ENCODE data around the gene YTHDF2.

The YTHDF2 gene

DNA sequence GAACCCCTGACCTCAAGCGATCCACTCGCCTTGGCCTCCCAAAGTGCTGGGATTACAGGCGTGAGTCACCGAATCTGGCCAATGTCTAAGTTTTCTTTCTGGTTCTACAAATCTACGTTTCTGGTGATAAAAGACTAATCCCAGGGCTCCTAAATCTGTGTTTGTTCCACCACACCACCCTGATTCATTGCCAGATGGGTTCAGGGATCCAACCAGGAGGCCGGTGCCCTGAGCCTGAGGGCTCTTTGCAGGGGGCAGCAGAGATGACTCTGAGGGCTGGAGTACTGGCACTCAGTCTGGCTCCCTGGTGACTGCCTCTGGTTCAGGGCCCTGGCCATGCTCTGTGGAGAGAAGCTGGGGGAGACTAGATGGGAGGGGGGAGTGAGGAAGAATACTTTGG, 64.7 kb downstream of the YTHDF2 start:
- DNase-seq (ENCODE audit: low read depth) = no peak

DNA sequence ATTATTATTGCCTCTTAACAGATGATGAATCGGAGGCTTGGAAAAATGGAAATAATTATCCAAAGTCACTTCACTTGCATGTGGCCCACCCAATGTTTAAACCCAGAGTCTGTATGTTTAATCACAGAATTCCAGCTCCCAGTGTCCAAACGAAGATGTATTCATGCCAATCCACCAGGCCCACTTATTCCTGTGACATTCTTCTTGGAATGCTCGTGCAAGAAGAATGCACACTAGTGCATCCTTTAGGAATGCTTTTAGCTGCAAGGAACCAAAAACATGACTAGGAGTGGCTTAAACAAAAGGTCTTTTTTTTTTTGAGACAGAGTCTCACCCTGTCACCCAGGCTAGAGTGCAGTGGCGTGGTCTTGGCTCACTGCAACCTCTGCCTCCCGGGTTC, 66.3 kb downstream of the YTHDF2 start:
- DNase-seq (ENCODE audit: low read depth) = no peak

DNA sequence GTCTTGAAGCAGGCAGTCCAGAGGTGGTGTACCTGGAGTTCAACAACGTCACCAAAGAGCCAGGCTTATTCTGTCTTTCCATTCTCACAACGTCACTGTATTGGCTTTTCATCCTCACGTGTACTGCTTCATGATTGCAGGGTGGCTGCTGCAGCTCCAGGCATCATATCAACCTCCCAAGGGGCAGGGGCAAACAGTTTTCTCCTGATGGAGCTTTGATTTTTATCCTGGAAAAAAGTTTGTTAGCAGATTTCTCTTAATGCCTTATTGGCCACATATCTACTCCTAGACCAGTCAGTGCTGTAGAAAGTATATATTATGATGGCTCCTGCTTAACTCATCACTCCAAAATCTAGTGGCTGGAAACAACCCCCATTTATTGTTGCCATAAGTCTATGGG, 66.9 kb downstream of the YTHDF2 start:
- no peak for DNase-seq (ENCODE audit: low read depth)

DNA sequence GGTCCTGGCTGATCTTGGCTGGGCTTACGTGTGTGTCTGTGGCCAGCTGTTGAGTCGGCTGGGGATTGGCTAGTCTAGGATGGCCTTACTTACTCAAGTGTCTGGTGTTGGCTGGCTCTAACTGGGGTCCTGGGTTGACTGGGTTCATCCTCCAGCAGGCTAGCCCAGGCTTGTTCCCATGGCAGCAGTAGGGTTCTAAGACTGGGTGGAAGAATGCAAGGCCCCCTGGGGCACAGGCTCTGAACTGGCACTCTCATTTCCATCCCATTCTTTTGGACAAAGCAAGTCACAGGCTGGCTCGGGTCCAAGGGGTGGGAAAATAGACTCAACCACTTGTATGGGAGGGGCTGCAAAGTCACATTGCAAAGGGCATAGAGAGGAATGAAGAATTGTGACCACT, 67.3 kb downstream of the YTHDF2 start:
- no peak for DNase-seq (ENCODE audit: low read depth)

DNA sequence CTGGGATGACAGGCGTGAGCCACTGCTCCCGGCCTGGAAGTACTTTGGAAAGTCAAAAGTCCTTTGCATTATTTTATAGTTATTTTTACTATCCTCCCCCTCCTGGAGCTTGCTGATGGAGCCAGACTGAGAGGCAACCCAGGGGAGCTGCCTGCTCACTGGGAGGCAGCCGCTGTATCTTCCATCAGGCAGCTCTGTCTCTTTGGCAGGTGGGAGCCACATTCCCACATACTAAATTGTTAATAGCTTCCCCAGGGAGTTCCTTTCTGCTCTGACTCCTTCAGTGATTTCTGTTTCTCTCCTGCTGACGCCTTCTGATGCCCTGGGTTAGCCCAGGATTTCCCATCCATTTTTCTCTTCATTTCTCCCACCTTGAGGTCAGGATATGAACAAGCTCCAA, 70.3 kb downstream of the YTHDF2 start:
- no peak for DNase-seq (ENCODE audit: low read depth)

DNA sequence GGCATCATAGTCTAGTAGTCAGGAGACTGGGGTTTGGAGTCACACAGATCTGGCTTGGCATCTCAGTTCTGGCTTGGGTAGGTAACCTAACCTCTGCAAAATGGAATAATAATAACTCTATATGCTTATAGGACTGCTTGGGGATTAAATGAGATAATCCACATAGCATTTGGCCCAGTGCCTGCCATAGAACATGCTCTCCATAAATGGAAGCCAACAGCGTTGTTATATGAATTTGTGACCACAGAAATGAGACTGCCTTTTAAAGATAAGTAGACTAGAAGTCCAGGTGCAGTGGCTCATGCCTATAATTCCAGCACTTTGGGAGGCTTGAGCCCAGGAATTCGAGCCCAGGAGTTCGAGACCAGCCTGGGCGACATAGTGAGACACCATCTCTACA, 71.2 kb downstream of the YTHDF2 start:
- no peak for DNase-seq (ENCODE audit: low read depth)

DNA sequence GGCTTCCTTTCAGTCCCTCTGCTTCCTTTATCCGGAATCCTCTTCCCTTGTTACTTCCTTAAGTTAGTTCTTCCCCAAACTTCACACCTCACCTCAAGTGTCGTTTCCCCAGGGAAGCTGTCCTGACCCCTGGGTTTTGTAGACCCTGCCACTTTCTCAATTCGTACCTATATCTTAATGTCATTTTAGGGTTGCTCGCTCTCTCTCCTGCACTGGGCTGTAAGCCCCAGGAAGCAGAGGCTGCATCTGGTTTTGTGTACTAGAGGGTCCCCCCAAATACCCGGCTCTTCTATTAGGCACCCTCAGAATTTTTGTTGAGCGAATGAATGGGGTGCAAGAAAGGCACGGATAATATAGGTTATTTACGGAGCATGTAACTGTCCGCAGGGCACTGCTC, 74.6 kb downstream of the YTHDF2 start:
- no peak for DNase-seq (ENCODE audit: low read depth)

DNA sequence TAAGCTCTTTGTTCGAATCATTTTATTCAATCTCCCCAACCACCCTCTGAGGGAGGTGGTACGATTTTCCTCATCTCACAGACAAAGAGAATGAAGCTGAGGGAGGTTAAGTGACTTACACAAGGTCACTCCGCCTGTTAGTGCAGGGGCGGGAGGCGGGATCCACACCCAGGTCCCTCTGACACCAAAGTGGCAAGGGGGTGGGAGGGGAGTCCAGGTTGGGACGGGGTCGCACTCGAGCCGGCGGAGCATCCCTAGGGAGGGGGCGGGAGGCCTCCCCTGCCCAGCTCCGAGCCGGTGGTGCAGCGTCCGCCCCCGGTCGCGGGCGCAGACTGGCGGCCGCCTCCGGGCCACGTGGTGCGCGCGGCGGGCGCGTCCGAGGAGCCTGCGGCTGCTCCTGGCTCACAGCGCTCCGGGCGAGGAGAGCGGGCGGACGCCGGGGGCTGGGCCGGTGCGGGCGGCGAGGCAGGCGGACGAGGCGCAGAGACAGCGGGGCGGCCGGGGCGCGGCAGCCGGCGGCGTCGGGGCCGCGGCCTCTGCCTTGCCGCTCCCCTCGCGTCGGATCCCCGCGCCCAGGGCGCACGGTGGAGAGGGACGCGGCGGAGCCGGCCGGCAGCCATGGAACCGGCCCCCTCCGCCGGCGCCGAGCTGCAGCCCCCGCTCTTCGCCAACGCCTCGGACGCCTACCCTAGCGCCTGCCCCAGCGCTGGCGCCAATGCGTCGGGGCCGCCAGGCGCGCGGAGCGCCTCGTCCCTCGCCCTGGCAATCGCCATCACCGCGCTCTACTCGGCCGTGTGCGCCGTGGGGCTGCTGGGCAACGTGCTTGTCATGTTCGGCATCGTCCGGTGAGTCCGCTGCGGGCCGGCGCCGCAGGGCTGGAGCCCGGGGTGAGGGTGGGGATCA, 75.3 kb downstream of the YTHDF2 start, which contains the start of gene OPRD1:
Gene OPRD1 (plus strand): TSS at position 405 of the 903 bp plus-strand sequence. CDS start 214 bp downstream, at position 619.
- DNase-seq (ENCODE audit: low read depth) = no peak

DNA sequence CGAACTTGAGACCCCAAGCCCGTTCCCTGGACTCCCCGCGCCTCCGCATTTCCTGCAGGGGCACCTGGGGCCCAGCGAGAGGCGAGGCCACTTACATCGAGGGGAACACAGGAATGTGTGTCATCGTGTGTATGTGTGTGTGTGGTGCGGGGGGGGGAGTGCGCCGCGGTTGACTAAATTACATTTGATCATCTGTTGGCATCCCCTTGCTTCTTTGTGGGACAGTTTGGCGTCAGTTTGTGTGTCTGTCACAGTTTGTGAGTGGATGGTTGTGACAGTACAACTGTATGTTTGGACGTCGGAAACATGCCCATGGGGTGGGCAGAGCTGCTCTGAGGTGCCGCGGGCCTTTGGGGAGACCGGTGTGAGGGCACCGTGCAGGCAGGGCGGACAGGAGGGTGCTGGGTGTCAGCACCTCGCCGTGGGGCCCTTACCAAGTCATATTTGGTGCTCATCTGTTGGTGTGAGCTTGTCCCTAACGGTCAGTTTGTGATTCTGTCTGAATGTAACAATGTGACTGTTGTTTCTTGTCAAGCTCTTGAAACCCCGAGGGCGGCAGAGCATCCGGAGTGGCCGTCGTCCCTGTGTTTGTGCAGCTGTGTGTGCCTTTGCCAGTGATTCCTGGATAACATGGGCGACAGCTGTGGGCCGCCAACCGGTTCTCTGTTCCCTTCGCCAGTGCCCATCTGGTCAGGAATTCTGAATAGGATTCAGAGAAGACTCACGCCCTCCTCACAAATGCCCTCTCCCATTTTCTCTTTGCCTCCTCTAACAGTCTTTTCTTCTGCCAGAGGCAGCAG, 76.1 kb downstream of the YTHDF2 start:
- no peak for DNase-seq (ENCODE audit: low read depth)

DNA sequence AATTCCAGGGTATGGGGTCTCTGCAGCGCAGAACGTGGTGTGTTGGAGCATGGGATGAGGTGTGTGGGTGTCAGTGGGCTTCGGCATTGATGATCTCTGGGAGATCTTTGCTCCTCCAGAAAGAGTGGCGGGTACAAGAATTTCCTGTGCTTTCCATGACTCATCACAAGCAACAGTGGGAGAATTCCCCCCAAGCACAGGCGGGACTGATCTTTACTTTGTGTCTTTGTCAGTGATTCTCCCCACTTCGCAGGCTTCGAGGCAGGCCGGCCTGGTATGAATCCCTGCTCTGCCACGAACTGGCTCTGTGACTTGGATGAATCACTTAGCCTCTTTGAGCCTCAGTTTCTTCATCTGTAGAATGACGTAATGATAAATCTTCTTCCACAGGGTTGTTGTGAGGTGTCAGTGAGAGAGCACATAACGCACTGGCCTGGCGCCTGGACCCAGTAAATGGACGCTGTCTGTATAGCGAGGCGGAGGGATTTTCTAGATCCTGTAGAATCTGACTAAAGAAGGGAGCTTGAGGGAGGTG, 77.3 kb downstream of the YTHDF2 start:
- no peak for DNase-seq (ENCODE audit: low read depth)

DNA sequence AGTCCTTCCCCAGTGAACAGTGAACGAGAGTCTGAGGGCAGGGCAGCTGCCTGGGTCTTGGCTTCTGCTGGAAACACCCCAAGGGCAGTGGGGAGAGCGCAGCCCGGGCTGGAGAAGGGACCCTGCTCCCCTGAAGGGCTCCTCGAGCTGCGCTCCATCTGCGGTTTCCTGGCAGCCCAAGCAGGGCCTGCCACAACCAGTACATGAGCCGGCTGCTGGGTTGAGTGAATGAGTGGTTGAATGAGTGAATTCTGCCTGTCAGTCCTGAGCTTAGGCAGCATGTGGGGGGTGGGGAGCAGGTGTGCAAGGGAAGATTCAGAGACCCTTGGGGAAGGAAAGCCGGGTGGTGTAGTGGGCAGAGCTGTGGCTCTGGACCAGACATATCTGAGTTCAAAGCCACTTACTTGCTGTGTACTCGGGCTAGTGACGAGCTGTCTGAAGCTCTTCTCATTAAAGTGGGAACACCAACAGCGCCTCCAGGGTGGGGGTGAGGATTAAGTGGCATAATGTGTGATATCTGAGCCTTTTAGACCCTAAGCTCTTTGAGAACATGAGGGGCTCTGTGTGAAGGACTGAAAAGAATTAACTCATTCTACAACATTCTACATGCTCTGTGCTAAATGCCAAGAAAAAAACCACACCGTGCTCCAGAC, 78.9 kb downstream of the YTHDF2 start:
- no peak for DNase-seq (ENCODE audit: low read depth)

DNA sequence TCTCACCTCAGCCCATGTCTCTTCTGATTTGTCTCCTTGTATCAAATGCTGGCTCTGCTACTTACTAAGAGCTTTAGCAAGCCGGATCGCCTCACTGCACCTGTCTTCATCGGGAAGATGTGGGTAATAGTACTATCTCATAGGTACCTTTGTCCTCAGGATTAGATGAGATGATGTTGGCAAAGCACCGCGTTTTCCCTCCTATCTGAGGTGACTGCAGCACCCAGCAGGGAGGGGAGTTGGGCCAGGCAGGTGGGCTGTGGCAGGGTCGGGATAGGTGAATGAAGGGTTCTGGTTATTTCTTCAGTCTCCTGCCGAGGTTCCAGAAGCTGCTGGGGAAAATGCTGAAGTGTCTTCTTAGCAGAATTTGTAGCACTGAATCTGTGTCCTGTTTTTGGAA, 80.4 kb downstream of the YTHDF2 start:
- no peak for DNase-seq (ENCODE audit: low read depth)

DNA sequence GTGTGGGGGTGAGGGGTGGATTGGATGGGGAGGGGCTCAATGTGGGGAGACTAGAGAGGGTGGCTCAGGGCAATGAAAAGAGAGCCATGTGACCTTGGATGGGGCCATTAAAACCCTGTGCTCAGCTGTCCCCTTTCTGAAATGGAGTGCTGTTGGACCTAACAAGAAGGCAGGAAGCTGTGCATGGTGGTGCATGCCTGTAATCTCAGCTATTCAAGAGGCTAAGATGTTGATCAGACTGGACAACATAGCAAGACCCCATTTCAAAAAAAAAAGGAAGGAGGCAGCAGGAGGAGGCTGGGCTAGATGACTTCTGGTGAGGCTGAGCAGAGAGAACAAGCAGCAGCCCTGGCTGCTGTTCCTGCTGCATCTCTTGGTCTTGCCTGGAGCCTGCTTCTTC, 82.3 kb downstream of the YTHDF2 start:
- DNase-seq (ENCODE audit: low read depth) = no peak
